Mammary epithelial cell (primary cell): ENCODE results near the gene MTHFD1.

Source experiments
- EZH2 ChIP-seq: IDR thresholded peaks from 2 replicates; pipeline ENCODE4 v1.6.1; 2012; ENCODE audit warnings: low read length, inconsistent platforms, borderline replicate concordance
- TF ChIP-seq, protein P1 (sequence below), 2 donors: IDR thresholded peaks in 1 of 2; conservative IDR thresholded peaks in 1 of 2; 2 replicates each; pipeline ENCODE4 v1.5.1; 2011 to 2012; ENCODE audit warnings: inconsistent platforms in 2 of 2, low read length in 2 of 2, mild to moderate bottlenecking in 2 of 2, control low read depth in 1 of 2, low read depth in 1 of 2; ENCODE audit not compliant: insufficient read depth in 1 of 2; ENCODE audit errors: extremely low read depth in 1 of 2

DNA sequence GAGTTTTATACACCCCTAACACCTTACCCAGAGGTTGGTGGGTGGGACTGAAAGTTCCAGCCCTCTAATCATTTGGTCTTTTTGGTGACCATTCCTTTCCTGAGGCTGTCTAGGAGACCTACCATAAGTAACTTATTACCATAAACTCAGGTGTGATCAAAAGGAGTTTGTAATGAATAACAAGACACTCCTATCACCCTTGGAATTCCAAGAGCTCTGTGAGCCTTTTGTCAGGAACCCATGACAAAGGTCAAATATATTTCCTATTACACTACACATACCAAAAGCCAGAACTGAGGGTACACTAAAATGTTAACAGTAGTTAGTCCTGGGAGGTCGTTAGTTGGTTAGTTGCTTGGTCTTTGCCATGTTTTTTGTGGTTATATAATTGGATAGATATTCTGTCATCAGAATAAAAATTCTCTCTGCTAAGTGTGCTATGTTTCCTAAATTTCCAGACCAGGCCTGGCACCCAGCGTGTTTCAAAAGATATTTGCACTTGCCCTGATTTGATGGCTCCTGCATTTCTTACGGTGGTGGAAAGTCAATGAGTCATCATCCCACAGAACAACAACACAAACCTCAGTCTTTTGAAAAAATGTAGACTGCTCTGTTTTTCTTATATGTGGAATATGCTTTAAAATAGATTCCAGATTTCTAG is 50.2 kb downstream of the MTHFD1 start:
- TF ChIP-seq, protein P1, sequence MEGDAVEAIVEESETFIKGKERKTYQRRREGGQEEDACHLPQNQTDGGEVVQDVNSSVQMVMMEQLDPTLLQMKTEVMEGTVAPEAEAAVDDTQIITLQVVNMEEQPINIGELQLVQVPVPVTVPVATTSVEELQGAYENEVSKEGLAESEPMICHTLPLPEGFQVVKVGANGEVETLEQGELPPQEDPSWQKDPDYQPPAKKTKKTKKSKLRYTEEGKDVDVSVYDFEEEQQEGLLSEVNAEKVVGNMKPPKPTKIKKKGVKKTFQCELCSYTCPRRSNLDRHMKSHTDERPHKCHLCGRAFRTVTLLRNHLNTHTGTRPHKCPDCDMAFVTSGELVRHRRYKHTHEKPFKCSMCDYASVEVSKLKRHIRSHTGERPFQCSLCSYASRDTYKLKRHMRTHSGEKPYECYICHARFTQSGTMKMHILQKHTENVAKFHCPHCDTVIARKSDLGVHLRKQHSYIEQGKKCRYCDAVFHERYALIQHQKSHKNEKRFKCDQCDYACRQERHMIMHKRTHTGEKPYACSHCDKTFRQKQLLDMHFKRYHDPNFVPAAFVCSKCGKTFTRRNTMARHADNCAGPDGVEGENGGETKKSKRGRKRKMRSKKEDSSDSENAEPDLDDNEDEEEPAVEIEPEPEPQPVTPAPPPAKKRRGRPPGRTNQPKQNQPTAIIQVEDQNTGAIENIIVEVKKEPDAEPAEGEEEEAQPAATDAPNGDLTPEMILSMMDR (conservative IDR thresholded peaks at IDR 0.05 in 1 of 2, IDR thresholded peaks at IDR 0.05 in 1 of 2; ENCODE audit: extremely low read depth in 1 of 2, insufficient read depth in 1 of 2, low read depth in 1 of 2, low read length in 2 of 2): no peak
- TF ChIP-seq EZH2: no peak
